ENCODE results near the gene LRRC3C.
"Not testable (repeated sequence)": the region's sequence is repeated elsewhere in the genome, so short reads cannot be mapped to it uniquely, and the experiment has no call there.

Gene LRRC3C

GRCh38 chr17:39899215-39899614 lies 28.3 kb upstream of the LRRC3C start:
- TF ChIP-seq EZH2phosphoT487 (conservative IDR thresholded peaks at IDR 0.05; ENCODE audit: low read length) = no peak
- TF ChIP-seq, protein P1, sequence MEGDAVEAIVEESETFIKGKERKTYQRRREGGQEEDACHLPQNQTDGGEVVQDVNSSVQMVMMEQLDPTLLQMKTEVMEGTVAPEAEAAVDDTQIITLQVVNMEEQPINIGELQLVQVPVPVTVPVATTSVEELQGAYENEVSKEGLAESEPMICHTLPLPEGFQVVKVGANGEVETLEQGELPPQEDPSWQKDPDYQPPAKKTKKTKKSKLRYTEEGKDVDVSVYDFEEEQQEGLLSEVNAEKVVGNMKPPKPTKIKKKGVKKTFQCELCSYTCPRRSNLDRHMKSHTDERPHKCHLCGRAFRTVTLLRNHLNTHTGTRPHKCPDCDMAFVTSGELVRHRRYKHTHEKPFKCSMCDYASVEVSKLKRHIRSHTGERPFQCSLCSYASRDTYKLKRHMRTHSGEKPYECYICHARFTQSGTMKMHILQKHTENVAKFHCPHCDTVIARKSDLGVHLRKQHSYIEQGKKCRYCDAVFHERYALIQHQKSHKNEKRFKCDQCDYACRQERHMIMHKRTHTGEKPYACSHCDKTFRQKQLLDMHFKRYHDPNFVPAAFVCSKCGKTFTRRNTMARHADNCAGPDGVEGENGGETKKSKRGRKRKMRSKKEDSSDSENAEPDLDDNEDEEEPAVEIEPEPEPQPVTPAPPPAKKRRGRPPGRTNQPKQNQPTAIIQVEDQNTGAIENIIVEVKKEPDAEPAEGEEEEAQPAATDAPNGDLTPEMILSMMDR (IDR thresholded peaks at IDR 0.05; ENCODE audit: insufficient read depth, low read length, poor library complexity, severe bottlenecking) = no peak
- no peaks in the 10 kb centered on the region for H3K36me3 ChIP-seq (ENCODE audit: low read length)
- H4K20me1 ChIP-seq (ENCODE audit: low read depth, low read length) = no peaks in the 10 kb centered on the region
- no peak overlapping the region for H3K9ac ChIP-seq (ENCODE audit: low read length)
- H3K9me2 ChIP-seq (replicated peaks; ENCODE audit: insufficient read depth, low read length) = no peaks in the 10 kb centered on the region
- no peaks in the 10 kb centered on the region for H3K27me3 ChIP-seq (ENCODE audit: low read length)
- H3K4me3 ChIP-seq (ENCODE audit: insufficient read depth, low read length, poor library complexity, severe bottlenecking) = no peak overlapping the region
- H2AFZ ChIP-seq (ENCODE audit: low read depth, low read length, severe bottlenecking) = no peak overlapping the region
- no peaks in the 10 kb centered on the region for H3F3A ChIP-seq (ENCODE audit: insufficient read depth)
- no peak overlapping the region for H3K27ac ChIP-seq (ENCODE audit: low read depth, low read length)
- no peaks in the 10 kb centered on the region for H3K9me3 ChIP-seq (ENCODE audit: insufficient read depth, low read length)
- no peak overlapping the region for H3K4me2 ChIP-seq (ENCODE audit: low read depth, low read length, poor library complexity, severe bottlenecking)
- no peaks in the 10 kb centered on the region for H3K79me2 ChIP-seq (ENCODE audit: insufficient read depth, low read length)

DNA sequence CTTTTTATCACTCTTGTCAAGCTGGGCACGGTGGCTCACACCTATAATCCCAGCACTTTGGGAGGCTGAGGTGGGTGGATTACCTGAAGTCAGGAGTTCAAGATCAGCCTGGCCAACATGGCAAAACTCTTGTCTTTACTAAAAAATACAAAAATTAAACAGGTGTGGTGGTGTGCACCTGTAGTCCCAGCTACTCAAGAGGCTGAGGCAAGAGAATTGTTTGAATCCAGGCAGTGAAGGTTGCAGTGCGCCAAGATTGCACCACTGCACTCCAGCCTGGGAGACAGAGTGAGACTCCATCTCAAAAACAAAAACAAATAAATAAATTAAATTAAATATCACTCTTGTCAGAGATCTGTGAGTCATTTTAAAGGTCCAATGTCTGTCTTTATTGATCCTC lies 25.5 kb upstream of the LRRC3C start:
- H4K20me1 ChIP-seq (ENCODE audit: low read depth, low read length) = not testable (repeated sequence)

GRCh38 chr17:39903158-39903884 lies 24.2 kb upstream of the LRRC3C start:
- H3K79me2 ChIP-seq (ENCODE audit: insufficient read depth, low read length) = no peaks in the 10 kb centered on the region
- H4K20me1 ChIP-seq (ENCODE audit: low read depth, low read length) = no peaks in the 10 kb centered on the region
- no peak overlapping the region for H3K4me3 ChIP-seq (ENCODE audit: insufficient read depth, low read length, poor library complexity, severe bottlenecking)
- no peak for TF ChIP-seq EZH2phosphoT487 (conservative IDR thresholded peaks at IDR 0.05; ENCODE audit: low read length)
- TF ChIP-seq, protein P1 (IDR thresholded peaks at IDR 0.05; ENCODE audit: insufficient read depth, low read length, poor library complexity, severe bottlenecking) = no peak
- no peaks in the 10 kb centered on the region for H3F3A ChIP-seq (ENCODE audit: insufficient read depth)
- H3K9me2 ChIP-seq (replicated peaks; ENCODE audit: insufficient read depth, low read length) = no peaks in the 10 kb centered on the region
- H3K4me2 ChIP-seq (ENCODE audit: low read depth, low read length, poor library complexity, severe bottlenecking) = no peak overlapping the region
- no peak overlapping the region for H3K27ac ChIP-seq (ENCODE audit: low read depth, low read length)
- no peaks in the 10 kb centered on the region for H3K27me3 ChIP-seq (ENCODE audit: low read length)
- H3K36me3 ChIP-seq (ENCODE audit: low read length) = no peaks in the 10 kb centered on the region
- no peaks in the 10 kb centered on the region for H3K9me3 ChIP-seq (ENCODE audit: insufficient read depth, low read length)
- no peak overlapping the region for H2AFZ ChIP-seq (ENCODE audit: low read depth, low read length, severe bottlenecking)
- H3K9ac ChIP-seq (ENCODE audit: low read length) = no peak overlapping the region

More for the DNA sequence above, 25.5 kb upstream of the LRRC3C start:
- not testable (repeated sequence) for H3K27me3 ChIP-seq (ENCODE audit: low read length); H3K9ac ChIP-seq (ENCODE audit: low read length); H2AFZ ChIP-seq (ENCODE audit: low read depth, low read length, severe bottlenecking); H3K4me2 ChIP-seq (ENCODE audit: low read depth, low read length, poor library complexity, severe bottlenecking); H3K79me2 ChIP-seq (ENCODE audit: insufficient read depth, low read length); H3K27ac ChIP-seq (ENCODE audit: low read depth, low read length); H3K9me2 ChIP-seq (replicated peaks; ENCODE audit: insufficient read depth, low read length); H3F3A ChIP-seq (ENCODE audit: insufficient read depth); H3K36me3 ChIP-seq (ENCODE audit: low read length); H3K4me3 ChIP-seq (ENCODE audit: insufficient read depth, low read length, poor library complexity, severe bottlenecking); H3K9me3 ChIP-seq (ENCODE audit: insufficient read depth, low read length)

GRCh38 chr17:39904990-39905288 lies 22.6 kb upstream of the LRRC3C start:
- TF ChIP-seq EZH2phosphoT487 (conservative IDR thresholded peaks at IDR 0.05; ENCODE audit: low read length) = no peak
- TF ChIP-seq, protein P1 (IDR thresholded peaks at IDR 0.05; ENCODE audit: insufficient read depth, low read length, poor library complexity, severe bottlenecking) = no peak
- no peaks in the 10 kb centered on the region for H3K79me2 ChIP-seq (ENCODE audit: insufficient read depth, low read length)
- H4K20me1 ChIP-seq (ENCODE audit: low read depth, low read length) = no peaks in the 10 kb centered on the region
- H3F3A ChIP-seq (ENCODE audit: insufficient read depth) = no peaks in the 10 kb centered on the region
- H3K4me2 ChIP-seq (ENCODE audit: low read depth, low read length, poor library complexity, severe bottlenecking) = no peak overlapping the region
- H3K9ac ChIP-seq (ENCODE audit: low read length) = no peak overlapping the region
- no peak overlapping the region for H3K4me3 ChIP-seq (ENCODE audit: insufficient read depth, low read length, poor library complexity, severe bottlenecking)
- H3K9me2 ChIP-seq (replicated peaks; ENCODE audit: insufficient read depth, low read length) = no peaks in the 10 kb centered on the region
- no peaks in the 10 kb centered on the region for H3K27me3 ChIP-seq (ENCODE audit: low read length)
- no peaks in the 10 kb centered on the region for H3K9me3 ChIP-seq (ENCODE audit: insufficient read depth, low read length)
- H3K36me3 ChIP-seq (ENCODE audit: low read length) = no peaks in the 10 kb centered on the region
- no peak overlapping the region for H3K27ac ChIP-seq (ENCODE audit: low read depth, low read length)
- no peak overlapping the region for H2AFZ ChIP-seq (ENCODE audit: low read depth, low read length, severe bottlenecking)

Measured in SU-DHL-6 (cell line).